K562 (cell line): Measurements from ENCODE around the gene DDX54. TPM values are rescaled to one million over a fixed set of nuclear protein-coding genes. Genes with fewer than 3 reads are reported as not detected.

ENCODE experiments used
- ARHGAP35 ChIP-seq: fragments of 450-650 bp; IDR thresholded peaks from 2 replicates; pipeline ENCODE4 v1.6.1; 2018; ENCODE audit not compliant: partially characterized antibody
- ASH1L ChIP-seq: fragments of 450-650 bp; IDR thresholded peaks from 2 replicates; pipeline ENCODE4 v1.6.1; 2018; ENCODE audit warnings: borderline replicate concordance, mild to moderate bottlenecking, low read depth; ENCODE audit not compliant: partially characterized antibody
- CTBP1 ChIP-seq: fragments of 450-650 bp; IDR thresholded peaks from 2 replicates; pipeline ENCODE4 v1.6.1; 2016; ENCODE audit warnings: borderline replicate concordance
- CTCFL ChIP-seq: IDR thresholded peaks from 2 replicates; pipeline ENCODE4 v1.6.1; 2011; ENCODE audit warnings: borderline replicate concordance, low read depth, mild to moderate bottlenecking, moderate library complexity, low read length; ENCODE audit not compliant: insufficient read depth, poor library complexity, severe bottlenecking
- DLX4 ChIP-seq: fragments of 250-450 bp; sonication (Bioruptor Pico); IDR thresholded peaks from 2 replicates; pipeline ENCODE4 v1.6.1; 2021; ENCODE audit warnings: mild to moderate bottlenecking
- EZH2 ChIP-seq: IDR thresholded peaks from 2 replicates; pipeline ENCODE4 v1.6.1; 2012; ENCODE audit warnings: low read depth, mild to moderate bottlenecking, inconsistent platforms, low read length, borderline replicate concordance
- HIVEP1 ChIP-seq: fragments of 250-450 bp; sonication (Bioruptor Pico); IDR thresholded peaks from 2 replicates; pipeline ENCODE4 v1.4.0; 2020; ENCODE audit warnings: mild to moderate bottlenecking
- HLTF ChIP-seq: fragments of 450-650 bp; IDR thresholded peaks from 2 replicates; pipeline ENCODE4 v1.6.1; 2016
- KLF6 ChIP-seq: fragments of 250-450 bp; sonication (Bioruptor Pico); IDR thresholded peaks from 2 replicates; pipeline ENCODE4 v1.4.0; 2020; ENCODE audit warnings: mild to moderate bottlenecking, moderate library complexity, borderline replicate concordance
- MCM3 ChIP-seq: fragments of 450-650 bp; IDR thresholded peaks from 2 replicates; pipeline ENCODE4 v1.6.1; 2016
- MYNN ChIP-seq, 2 experiments: sonication (generic); formaldehyde crosslinking in 1 of 2; IDR thresholded peaks; 2 replicates each; pipeline versions ENCODE4 v1.5.0 to v1.6.1; 2016 to 2020; ENCODE audit warnings: antibody characterized with exemption in 1 of 2, missing genetic modification reagents in 1 of 2
- NFE2 ChIP-seq: IDR thresholded peaks from 2 replicates; pipeline ENCODE4 v1.6.1; 2014; ENCODE audit warnings: antibody characterized with exemption, low read depth
- NFIC ChIP-seq: fragments of 450-650 bp; IDR thresholded peaks from 2 replicates; pipeline ENCODE4 v1.6.1; 2017; ENCODE audit warnings: mild to moderate bottlenecking, inconsistent platforms
- PHB2 ChIP-seq: fragments of 450-650 bp; IDR thresholded peaks from 2 replicates; pipeline ENCODE4 v1.6.1; 2017; ENCODE audit warnings: low read depth
- PML ChIP-seq: IDR thresholded peaks from 2 replicates; pipeline ENCODE4 v1.6.1; 2012; ENCODE audit warnings: low read length, inconsistent platforms
- RBFOX2 ChIP-seq: fragments of 200-400 bp; formaldehyde crosslinking; IDR thresholded peaks from 2 replicates; pipeline ENCODE4 v1.6.1; 2017; ENCODE audit warnings: low read depth, mild to moderate bottlenecking, low read length, moderate library complexity
- RUNX1 ChIP-seq: sonication (generic); IDR thresholded peaks from 2 replicates; pipeline ENCODE4 v1.6.1; 2016; ENCODE audit warnings: antibody characterized with exemption, low read depth
- SUPT5H ChIP-seq: fragments of 450-650 bp; IDR thresholded peaks from 2 replicates; pipeline ENCODE4 v1.6.1; 2016
- TBP ChIP-seq: optimal IDR thresholded peaks from 2 replicates; pipeline ENCODE3; 2011; ENCODE audit warnings: low read depth, low read length, improper control_type of control experiment
- ZBTB2 ChIP-seq: fragments of 450-650 bp; IDR thresholded peaks from 2 replicates; pipeline ENCODE4 v1.6.1; 2016; ENCODE audit warnings: antibody characterized with exemption
- ZNF174 ChIP-seq: fragments of 250-450 bp; sonication (Bioruptor Pico); IDR thresholded peaks from 2 replicates; pipeline ENCODE4 v1.4.0; 2020; ENCODE audit warnings: mild to moderate bottlenecking
- ZNF212 ChIP-seq: fragments of 450-650 bp; formaldehyde crosslinking; IDR thresholded peaks from 2 replicates; pipeline ENCODE4 v1.4.0; 2020; ENCODE audit warnings: mild to moderate bottlenecking
- ZNF23 ChIP-seq: fragments of 250-450 bp; sonication (Bioruptor Pico); IDR thresholded peaks from 2 replicates; pipeline ENCODE4 v1.4.0; 2020; ENCODE audit warnings: mild to moderate bottlenecking
- ZNF239 ChIP-seq: fragments of 250-450 bp; sonication (Bioruptor Pico); IDR thresholded peaks from 2 replicates; pipeline ENCODE4 v1.4.0; 2020; ENCODE audit warnings: mild to moderate bottlenecking
- ZNF354B ChIP-seq: fragments of 250-450 bp; sonication (Bioruptor Pico); IDR thresholded peaks from 2 replicates; pipeline ENCODE4 v1.4.0; 2020
- ZNF384 ChIP-seq: IDR thresholded peaks from 2 replicates; pipeline ENCODE4 v1.6.1; 2012; ENCODE audit warnings: low read depth, low read length, improper control_type of control experiment
- ZNF589 ChIP-seq: fragments of 200-800 bp; sonication (Bioruptor generic); IDR thresholded peaks from 2 replicates; pipeline ENCODE4 v1.6.1; 2016; ENCODE audit warnings: low read depth, missing genetic modification characterization, missing compliant biosample characterization
- polyA plus RNA-seq, 8 experiments: library from polyadenylated mRNA; depleted of rRNA in 4 of 8; stranded (reverse) in 5 of 8; unstranded in 3 of 8; fragments of >200 nt; fragmentation: Nextera tagmentation in 2 of 8; fragmentation: Illumina TruSeq in 1 of 8; extraction: Ambion mirVana in 2 of 8; extraction: Trizol in 1 of 8; gene quantifications; 2 replicates each; pipeline versions ENCODE4 v1.2.1 to v1.2.3, GENCODE V29; 2011 to 2014; ENCODE audit warnings: inconsistent platforms in 1 of 8, missing spikeins in 1 of 8
- total RNA-seq, 7 experiments: library from RNA; depleted of rRNA in 6 of 7; stranded (reverse); fragments of >200 nt in 6 of 7; fragmentation: Illumina TruSeq in 2 of 7; extraction: Trizol in 2 of 7; gene quantifications; 2 replicates each; pipeline versions ENCODE4 v1.2.1 to v1.2.3, GENCODE V29; 2011 to 2021; ENCODE audit warnings: low replicate concordance in 1 of 7

The DDX54 gene
- total and polyA plus RNA-seq, 9 of the 15 experiments (the other 6 are each of a cell fraction or from before 2014, with no cell fraction given): 1.4 to 135 (median 51.4) TPM

- TF ChIP-seq TBP (no peak), ZNF589 (CRISPR knock-in tag) (no peak), ZNF239 (CRISPR knock-in tag) (no peak), PML (no peak), PHB2 (no peak), HIVEP1 (CRISPR knock-in tag) (no peak), ASH1L (no peak), NFIC (0 out of 2 replicates have a peak, but pooled peaks have one; percentile 7), RBFOX2 (peak; percentile 52), ZNF174 (CRISPR knock-in tag) (no peak), DLX4 (CRISPR knock-in tag) (no peak), ARHGAP35 (no peak), NFE2 (no peak), SUPT5H (no peak), HLTF (no peak), RUNX1 (no peak), KLF6 (no peak), EZH2 (no peak), ZNF384 (peak; percentile 72), CTBP1 (peak; percentile 80; the same call in 1 of the 2 replicates), MYNN (IDR thresholded peaks at IDR 0.05) (no peak; the same call in 1 of the 2 replicates), MYNN (CRISPR knock-in tag; IDR thresholded peaks at IDR 0.05) (no peak), ZNF354B (no peak), ZNF23 (CRISPR knock-in tag) (no peak), ZBTB2 (peak; percentile 52; the same call in 1 of the 2 replicates), MCM3 (no peak), ZNF212 (CRISPR knock-in tag) (no peak), CTCFL (peak; percentile 94)
These were observed 32.2 kb downstream of the DDX54 start (continued) for GRCh38 chr12:113152835-113153814.
